Activated naive CD4-positive, alpha-beta T cell treated with anti-CD3 and anti-CD28 coated beads, Interleukin-2, amount 50 U/mL, for 24 hours (primary cell): ENCODE data around the gene BTBD9.
A peak's percentile ranks its signal among the peaks of the same experiment; 100 is the strongest.

Experiments used
- H3K27ac Mint-ChIP-seq: one replicate; pipeline ENCODE4 v1.8.0; 2021; ENCODE audit warnings: mild to moderate bottlenecking, mixed read lengths
- H3K27me3 Mint-ChIP-seq: one replicate; pipeline ENCODE4 v1.8.0; 2021; ENCODE audit warnings: mixed read lengths
- H3K36me3 Mint-ChIP-seq: one replicate; pipeline ENCODE4 v1.8.0; 2021; ENCODE audit warnings: mixed read lengths
- H3K4me1 Mint-ChIP-seq: one replicate; pipeline ENCODE4 v1.8.0; 2021; ENCODE audit warnings: mixed read lengths
- H3K4me3 Mint-ChIP-seq: one replicate; pipeline ENCODE4 v1.8.0; 2021; ENCODE audit warnings: mild to moderate bottlenecking, mixed read lengths
- H3K9me3 Mint-ChIP-seq: one replicate; pipeline ENCODE4 v1.8.0; 2021; ENCODE audit warnings: mixed read lengths

Gene BTBD9

DNA sequence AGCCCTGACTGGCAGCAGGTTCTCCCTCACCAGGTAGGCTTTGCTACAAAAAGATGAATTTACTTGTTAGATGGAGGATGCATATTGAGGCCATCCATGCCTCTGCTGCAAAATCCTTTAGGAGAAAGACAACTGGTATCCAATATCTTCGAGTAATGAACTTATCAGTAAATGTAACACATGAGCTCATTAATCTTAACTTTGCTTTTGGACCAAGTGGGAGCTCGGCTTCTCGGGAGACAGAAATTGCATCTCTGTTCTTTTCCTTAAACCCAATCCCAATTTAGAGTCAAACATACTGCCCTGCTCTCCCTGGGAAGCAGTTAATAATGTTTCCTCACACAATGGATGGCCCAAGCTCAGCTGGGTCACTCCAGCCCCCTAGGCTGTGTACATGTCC is 489.7 kb downstream of the BTBD9 start:
- H3K4me3 Mint-ChIP-seq = no peak overlapping the region
- no peaks in the 10 kb centered on the region for H3K9me3 Mint-ChIP-seq
- peaks cover 2% of the 10 kb centered on the region for H3K36me3 Mint-ChIP-seq
- no peak overlapping the region for H3K27ac Mint-ChIP-seq
- peaks cover 20% of the 10 kb centered on the region for H3K4me1 Mint-ChIP-seq
- H3K27me3 Mint-ChIP-seq = no peaks in the 10 kb centered on the region

DNA sequence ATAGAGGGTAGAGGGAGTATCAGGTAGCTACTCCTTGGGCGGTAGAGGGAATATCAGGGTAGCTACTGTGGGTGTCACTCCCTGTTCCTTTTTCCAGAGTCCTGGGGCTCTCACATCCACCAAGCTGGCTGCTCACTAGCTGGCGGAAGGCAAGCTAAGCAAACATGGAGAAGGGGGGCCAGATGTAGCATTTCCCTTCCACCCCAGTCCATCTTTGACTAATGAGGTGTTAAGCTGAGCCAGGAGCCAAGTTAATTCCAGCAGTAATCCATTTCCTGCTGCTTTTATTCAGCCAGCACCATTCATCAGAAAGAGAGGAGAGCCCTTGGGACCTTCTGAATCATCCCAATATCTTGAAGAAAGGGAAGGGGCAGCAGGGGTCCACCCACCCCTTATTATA is 490.2 kb downstream of the BTBD9 start:
- Mint-ChIP-seq H3K36me3 (no peaks in the 10 kb centered on the region), H3K9me3 (no peaks in the 10 kb centered on the region), H3K4me3 (no peak overlapping the region), H3K27me3 (no peaks in the 10 kb centered on the region), H3K4me1 (peaks cover 18% of the 10 kb centered on the region), H3K27ac (no peak overlapping the region)

DNA sequence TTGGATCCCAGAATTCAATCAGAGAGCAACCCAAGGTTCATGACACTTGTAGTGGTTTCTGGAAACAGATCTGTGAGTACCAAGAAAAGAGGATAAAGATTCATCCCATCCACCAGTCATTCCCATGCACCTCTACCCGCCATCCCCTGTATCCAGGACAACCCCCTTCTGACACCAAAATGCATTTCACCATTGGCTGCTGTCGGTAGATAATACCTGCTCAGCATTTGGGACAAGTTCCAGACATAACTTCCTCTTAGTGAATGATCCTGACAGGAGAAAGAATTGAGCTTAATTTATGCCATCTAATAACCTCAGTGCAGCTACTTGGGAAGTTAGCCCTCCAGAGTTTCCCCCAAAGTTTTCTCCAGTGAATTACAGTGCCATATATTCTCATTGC is 491.1 kb downstream of the BTBD9 start:
- Mint-ChIP-seq H3K9me3 (no peaks in the 10 kb centered on the region), H3K27me3 (no peaks in the 10 kb centered on the region), H3K4me1 (peaks cover 21% of the 10 kb centered on the region), H3K27ac (no peak overlapping the region), H3K36me3 (no peaks in the 10 kb centered on the region), H3K4me3 (no peak overlapping the region)

- Mint-ChIP-seq H3K4me3 (no peak overlapping the region), H3K36me3 (no peaks in the 10 kb centered on the region), H3K4me1 (peaks cover 28% of the 10 kb centered on the region)
These were observed 493.0 kb downstream of the BTBD9 start for GRCh38 chr6:38146734-38147027.

DNA sequence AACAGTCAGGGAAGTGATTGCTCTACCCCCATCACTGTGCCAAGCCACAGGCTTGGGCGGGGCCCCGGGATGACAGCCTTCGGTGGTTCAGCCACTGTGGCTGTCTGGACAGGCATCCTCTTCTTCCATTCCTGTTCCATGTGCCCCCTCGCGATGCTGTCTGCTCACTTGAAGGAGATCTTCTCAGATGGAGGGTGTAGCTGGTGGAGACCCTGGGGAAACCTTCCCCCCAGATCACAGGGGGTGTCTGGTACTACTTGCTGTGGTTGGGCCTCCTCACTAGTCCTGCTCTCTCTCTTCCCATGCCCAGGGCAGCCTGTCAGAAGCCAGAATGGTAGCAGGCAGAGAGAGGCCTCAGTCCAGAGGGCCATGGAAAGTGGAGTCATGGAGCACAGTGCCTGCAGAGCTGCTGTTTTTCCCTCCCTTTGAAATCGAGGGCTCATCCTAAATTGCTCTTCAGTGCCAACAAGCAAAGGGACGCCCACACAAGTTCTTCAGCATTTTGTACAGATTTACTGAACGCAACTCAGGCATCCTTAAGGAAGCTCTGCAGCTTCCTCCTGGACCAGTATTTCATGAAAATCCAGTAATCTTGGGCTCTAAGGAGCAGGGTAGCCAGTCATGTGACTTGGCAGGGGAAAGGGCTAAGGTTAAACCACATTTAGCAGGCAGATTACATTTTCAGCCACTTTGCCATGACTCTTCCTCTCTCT is 493.6 kb downstream of the BTBD9 start:
- Mint-ChIP-seq H3K4me3 (no peak overlapping the region), H3K27ac (no peak overlapping the region), H3K36me3 (no peaks in the 10 kb centered on the region), H3K4me1 (peaks cover 31% of the 10 kb centered on the region), H3K27me3 (no peaks in the 10 kb centered on the region), H3K9me3 (no peaks in the 10 kb centered on the region)

More at GRCh38 chr6:38146734-38147027, 493.0 kb downstream of the BTBD9 start:
- Mint-ChIP-seq H3K9me3 (no peaks in the 10 kb centered on the region), H3K27ac (no peak overlapping the region), H3K27me3 (no peaks in the 10 kb centered on the region)

DNA sequence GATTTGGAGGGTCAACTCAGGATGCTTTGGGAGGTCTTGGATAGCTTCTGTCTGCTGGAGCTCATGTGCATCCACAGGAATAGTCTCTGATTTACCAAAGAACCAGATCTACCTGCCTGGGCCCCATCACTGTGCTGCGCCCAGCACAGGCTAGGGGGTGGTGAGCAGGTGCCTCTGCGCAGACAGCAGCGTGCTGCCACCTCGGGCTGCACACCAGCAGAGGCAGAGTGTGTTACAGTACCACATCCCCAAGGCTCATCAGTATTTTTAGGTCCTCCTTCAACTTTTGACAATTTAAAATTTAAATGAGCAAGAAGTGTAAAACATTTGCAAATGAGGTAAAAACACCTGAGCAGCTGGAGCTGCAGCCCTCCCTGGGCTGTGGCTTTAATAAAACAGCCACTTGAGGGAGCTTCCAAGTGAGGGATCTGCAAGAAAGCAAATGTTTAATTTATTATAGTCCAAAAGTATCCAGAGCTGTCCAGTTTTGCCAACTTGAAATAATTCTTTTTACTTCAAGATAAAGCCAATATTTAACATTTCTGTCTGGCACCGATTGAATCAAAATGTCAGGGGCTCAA is 495.3 kb downstream of the BTBD9 start:
- Mint-ChIP-seq H3K36me3 (peaks cover 6% of the 10 kb centered on the region), H3K4me3 (no peak overlapping the region), H3K27ac (no peak overlapping the region), H3K9me3 (no peaks in the 10 kb centered on the region), H3K4me1 (peaks cover 38% of the 10 kb centered on the region), H3K27me3 (no peaks in the 10 kb centered on the region)

DNA sequence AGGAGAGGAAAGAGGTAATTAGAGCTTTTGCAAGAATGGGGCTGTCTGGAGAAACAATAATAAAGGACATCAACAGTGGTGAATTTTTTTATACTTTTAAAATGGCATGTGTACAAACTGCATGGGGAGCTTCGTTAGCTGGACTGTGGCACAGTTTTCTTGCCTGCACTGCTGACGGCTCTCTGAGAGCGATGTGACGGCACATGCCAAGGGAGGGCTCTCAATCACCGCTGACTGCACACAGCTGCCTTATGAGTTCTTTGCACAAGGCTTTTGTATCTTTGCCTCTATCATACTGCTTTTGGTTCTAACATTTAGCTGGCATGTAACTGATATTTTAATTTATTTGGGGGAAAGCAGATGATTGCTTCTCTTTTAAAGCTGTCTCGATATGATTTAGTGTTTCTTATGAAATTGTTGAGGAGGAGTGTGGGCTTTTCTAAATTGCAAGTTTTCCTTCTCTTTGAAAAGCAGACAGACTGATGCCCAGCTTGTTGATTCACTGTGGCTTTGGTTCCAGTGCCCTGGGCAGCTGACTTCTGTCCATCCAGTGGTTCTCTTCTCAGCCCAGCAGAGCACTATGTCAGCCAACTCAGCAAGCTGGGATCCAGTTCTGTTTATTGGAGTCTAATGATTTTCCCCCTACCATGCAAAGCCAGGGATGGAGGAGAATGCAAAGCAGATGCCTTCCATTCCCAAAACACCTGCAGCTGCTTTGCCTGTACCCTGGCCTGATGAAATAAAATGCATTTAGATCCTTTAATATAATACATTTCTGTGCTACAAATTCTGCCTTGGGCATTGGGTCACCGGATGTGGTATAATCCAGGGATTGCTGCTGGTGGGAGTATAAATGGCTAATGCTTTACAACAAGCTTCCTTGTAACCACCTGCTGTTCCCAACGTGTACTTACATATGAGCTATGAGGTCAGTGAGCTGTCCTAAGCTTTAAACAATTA is 496.3 kb downstream of the BTBD9 start:
- peaks cover 38% of the 10 kb centered on the region for H3K4me1 Mint-ChIP-seq
- H3K4me3 Mint-ChIP-seq = no peak overlapping the region
- no peaks in the 10 kb centered on the region for H3K9me3 Mint-ChIP-seq
- H3K27ac Mint-ChIP-seq = no peak overlapping the region
- peaks cover 7% of the 10 kb centered on the region for H3K36me3 Mint-ChIP-seq
- no peaks in the 10 kb centered on the region for H3K27me3 Mint-ChIP-seq

- Mint-ChIP-seq H3K36me3 (peaks cover 7% of the 10 kb centered on the region), H3K4me3 (no peak overlapping the region), H3K27ac (no peak overlapping the region), H3K27me3 (no peaks in the 10 kb centered on the region), H3K9me3 (no peaks in the 10 kb centered on the region), H3K4me1 (peaks cover 34% of the 10 kb centered on the region)
These were observed 497.4 kb downstream of the BTBD9 start for GRCh38 chr6:38142178-38142902.

DNA sequence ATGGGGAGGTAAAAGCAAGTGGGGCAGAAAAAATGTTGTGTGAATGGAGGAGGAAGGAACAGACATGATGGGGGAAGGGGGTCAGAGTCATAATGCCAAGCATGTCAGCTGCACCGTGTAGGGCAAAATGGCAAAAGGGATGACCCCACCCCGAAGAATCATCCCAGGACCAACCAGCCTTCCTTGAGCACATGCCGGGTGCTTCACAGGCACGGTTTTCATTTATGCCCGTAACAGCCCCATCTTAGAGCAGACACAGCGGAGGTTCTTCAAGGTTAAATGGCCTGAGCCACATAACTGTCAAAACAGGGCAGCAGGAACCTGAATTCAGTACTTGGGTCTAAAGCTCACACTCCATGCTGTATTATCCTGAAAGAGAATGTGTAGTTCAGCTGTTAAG is 498.0 kb downstream of the BTBD9 start:
- Mint-ChIP-seq H3K27ac (no peak overlapping the region), H3K27me3 (no peaks in the 10 kb centered on the region), H3K4me1 (peaks cover 36% of the 10 kb centered on the region), H3K9me3 (no peaks in the 10 kb centered on the region), H3K36me3 (peaks cover 7% of the 10 kb centered on the region), H3K4me3 (no peak overlapping the region)

DNA sequence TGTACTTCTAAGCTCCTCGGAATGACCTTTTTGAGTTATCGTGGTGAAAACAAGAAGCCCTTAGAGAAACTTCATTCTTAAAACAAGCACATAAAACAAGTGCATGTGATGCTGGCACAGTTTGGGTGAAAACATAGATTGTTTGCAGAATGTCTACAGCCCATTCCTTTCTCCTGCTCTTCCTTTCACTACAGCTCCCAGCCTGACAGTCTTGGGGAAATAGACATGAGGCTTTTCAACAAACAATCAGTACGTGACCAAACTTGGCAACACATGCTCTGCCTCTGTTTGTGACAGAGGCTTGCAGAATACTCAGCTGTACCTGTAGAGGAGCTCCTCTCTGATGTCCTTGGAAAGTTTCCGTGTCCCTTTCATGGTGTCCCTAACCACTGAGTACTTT is 498.6 kb downstream of the BTBD9 start:
- Mint-ChIP-seq H3K36me3 (peaks cover 7% of the 10 kb centered on the region), H3K27me3 (no peaks in the 10 kb centered on the region), H3K4me3 (no peak overlapping the region), H3K4me1 (peaks cover 35% of the 10 kb centered on the region), H3K27ac (peak overlapping the region; percentile 30), H3K9me3 (no peaks in the 10 kb centered on the region)

GRCh38 chr6:38138374-38138773 is 501.4 kb downstream of the BTBD9 start:
- Mint-ChIP-seq H3K27me3 (no peaks in the 10 kb centered on the region), H3K36me3 (peaks cover 9% of the 10 kb centered on the region), H3K4me1 (peaks cover 36% of the 10 kb centered on the region), H3K9me3 (no peaks in the 10 kb centered on the region), H3K4me3 (no peak overlapping the region), H3K27ac (no peak overlapping the region)

DNA sequence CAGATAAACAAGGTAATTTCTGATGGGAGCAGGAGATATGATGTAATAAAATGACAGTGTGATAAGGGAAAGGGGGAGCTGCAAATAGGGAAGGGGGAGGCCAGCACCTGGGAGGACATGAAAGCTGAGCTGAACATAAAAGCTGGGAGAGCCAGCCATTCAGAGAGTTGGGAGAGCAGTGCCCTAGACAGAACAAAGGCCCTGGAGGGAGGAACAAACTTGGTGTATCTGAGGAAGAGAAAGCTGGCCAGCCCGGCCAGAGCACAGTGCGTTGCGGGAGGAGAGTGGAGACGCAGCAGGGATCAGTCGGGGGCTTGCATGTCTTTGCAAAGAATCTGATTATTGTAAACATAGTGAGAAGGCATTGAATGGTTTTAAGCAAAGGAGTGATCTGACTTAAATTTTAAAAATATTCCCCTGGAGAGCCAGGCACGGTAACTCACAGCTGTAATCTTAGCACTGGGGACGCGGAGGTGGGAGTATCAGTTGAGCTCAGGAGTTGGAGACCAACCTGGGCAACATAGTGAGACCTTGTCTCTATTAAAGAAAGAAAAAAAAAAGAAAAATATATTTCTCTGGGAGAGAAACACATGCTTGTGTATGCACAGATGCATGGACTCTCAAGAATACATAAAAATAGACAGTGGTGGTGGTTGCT is 502.0 kb downstream of the BTBD9 start:
- peaks cover 9% of the 10 kb centered on the region for H3K36me3 Mint-ChIP-seq
- H3K27ac Mint-ChIP-seq = no peak overlapping the region
- no peak overlapping the region for H3K4me3 Mint-ChIP-seq
- H3K27me3 Mint-ChIP-seq = no peaks in the 10 kb centered on the region
- no peaks in the 10 kb centered on the region for H3K9me3 Mint-ChIP-seq
- peaks cover 36% of the 10 kb centered on the region for H3K4me1 Mint-ChIP-seq

- H3K36me3 Mint-ChIP-seq = peaks cover 9% of the 10 kb centered on the region
- H3K27ac Mint-ChIP-seq = no peak overlapping the region
- no peaks in the 10 kb centered on the region for H3K9me3 Mint-ChIP-seq
- H3K4me1 Mint-ChIP-seq = peaks cover 41% of the 10 kb centered on the region
- H3K4me3 Mint-ChIP-seq = no peak overlapping the region
- no peaks in the 10 kb centered on the region for H3K27me3 Mint-ChIP-seq
These were observed 503.2 kb downstream of the BTBD9 start for GRCh38 chr6:38136547-38136946.

DNA sequence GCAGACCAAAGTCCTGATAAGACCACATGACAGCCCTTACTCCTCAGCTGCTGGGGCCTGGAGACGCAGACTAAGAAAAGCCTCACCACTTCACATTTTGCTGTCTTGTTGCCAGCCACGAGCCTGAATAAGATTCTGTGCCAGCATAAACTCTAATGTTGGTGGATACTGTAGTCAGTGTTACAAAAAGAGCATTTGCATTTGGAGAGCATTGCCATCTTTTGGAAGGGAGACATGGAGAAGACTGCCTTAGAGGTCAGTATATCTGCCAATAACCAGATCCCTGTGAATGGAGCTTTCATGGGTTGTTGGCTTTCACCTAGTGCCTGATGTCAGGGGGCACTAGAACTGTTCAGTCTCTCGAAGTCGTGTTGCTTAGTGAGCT is 505.0 kb downstream of the BTBD9 start:
- Mint-ChIP-seq H3K27ac (no peak overlapping the region), H3K4me3 (no peak overlapping the region), H3K9me3 (peaks cover 3% of the 10 kb centered on the region), H3K27me3 (no peaks in the 10 kb centered on the region), H3K36me3 (peaks cover 11% of the 10 kb centered on the region), H3K4me1 (peaks cover 51% of the 10 kb centered on the region)
